SU-DHL-6 (cell line): ENCODE results near the gene DUS3L.
"Not testable (repeated sequence)": the region's sequence is repeated elsewhere in the genome, so short reads cannot be mapped to it uniquely, and the experiment has no call there.

ENCODE experiments used
- H2AFZ ChIP-seq: fragments of 200-600 bp; sonication (generic); 2 replicates; pipeline ENCODE4 v1.6.1; 2014; ENCODE audit warnings: low read depth, mild to moderate bottlenecking, moderate library complexity, mixed read lengths, antibody characterized with exemption, low read length; ENCODE audit not compliant: severe bottlenecking
- H3F3A ChIP-seq: fragments of 200-600 bp; shearing (Covaris generic); 2 replicates; pipeline ENCODE4 v1.6.0; 2016; ENCODE audit warnings: antibody characterized with exemption, mild to moderate bottlenecking; ENCODE audit not compliant: insufficient read depth
- H3K27ac ChIP-seq: fragments of 200-600 bp; sonication (generic); 2 replicates; pipeline ENCODE4 v1.5.1; 2016; ENCODE audit warnings: low read depth, mild to moderate bottlenecking, low read length, moderate library complexity, mixed read lengths
- H3K27me3 ChIP-seq: fragments of 200-600 bp; sonication (generic), shearing (Covaris generic); 2 replicates; pipeline ENCODE4 v1.6.0; 2014; ENCODE audit warnings: mild to moderate bottlenecking, low read length
- H3K36me3 ChIP-seq: fragments of 200-600 bp; sonication (generic); 2 replicates; pipeline ENCODE4 v1.6.1; 2014; ENCODE audit warnings: mild to moderate bottlenecking, low read length, mixed read lengths
- H3K4me2 ChIP-seq: fragments of 300-600, 200-600 bp; shearing (Covaris generic), sonication (generic); 2 replicates; pipeline ENCODE4 v1.6.0; 2014; ENCODE audit warnings: low read length, low read depth, mild to moderate bottlenecking; ENCODE audit not compliant: poor library complexity, severe bottlenecking
- H3K4me3 ChIP-seq: fragments of 200-600 bp; sonication (generic); 2 replicates; pipeline ENCODE4 v1.5.1; 2014; ENCODE audit warnings: antibody characterized with exemption, low read length, mild to moderate bottlenecking, mixed read lengths; ENCODE audit not compliant: insufficient read depth, poor library complexity, severe bottlenecking
- H3K79me2 ChIP-seq: fragments of 200-600 bp; sonication (generic); 2 replicates; pipeline ENCODE4 v1.6.1; 2014; ENCODE audit warnings: mild to moderate bottlenecking, low read length, moderate library complexity; ENCODE audit not compliant: insufficient read depth
- H3K9ac ChIP-seq: fragments of 200-600 bp; sonication (generic); 2 replicates; pipeline ENCODE4 v1.7.0; 2014; ENCODE audit warnings: mild to moderate bottlenecking, low read length
- H3K9me2 ChIP-seq: fragments of 200-600 bp; sonication (generic); replicated peaks from 2 replicates; pipeline ENCODE4 v1.6.1; 2014; ENCODE audit warnings: low read length; ENCODE audit not compliant: insufficient read depth
- H3K9me3 ChIP-seq: fragments of 200-600 bp; sonication (generic); 2 replicates; pipeline ENCODE4 v1.6.1; 2014; ENCODE audit warnings: low read length, mixed read lengths; ENCODE audit not compliant: insufficient read depth
- H4K20me1 ChIP-seq: fragments of 200-600 bp; sonication (generic); 2 replicates; pipeline ENCODE4 v1.6.1; 2014; ENCODE audit warnings: low read depth, mild to moderate bottlenecking, antibody characterized with exemption, low read length, moderate library complexity, mixed read lengths
- CTCF ChIP-seq: fragments of 200-600 bp; sonication (generic); IDR thresholded peaks from one replicate; pipeline ENCODE4 v1.5.1; 2017; ENCODE audit warnings: antibody characterized with exemption, mild to moderate bottlenecking, low read length, moderate library complexity; ENCODE audit not compliant: insufficient read depth, poor library complexity, severe bottlenecking
- EZH2phosphoT487 ChIP-seq: fragments of 200-600 bp; sonication (generic), shearing (Covaris generic); conservative IDR thresholded peaks from 2 replicates; pipeline ENCODE4 v1.6.1; 2018; ENCODE audit warnings: mild to moderate bottlenecking, antibody characterized with exemption, low read length, moderate library complexity, mixed read lengths

Gene DUS3L

GRCh38 chr19:5784581-5785147 is 6.3 kb downstream of the DUS3L start, which contains the start of gene PRR22:
PRR22 (minus strand) TSS chr19:5784746; CDS start chr19:5784660, 86 bp downstream.
- Histone ChIP-seq H3F3A (no peaks in the 10 kb centered on the region), H3K4me3 (no peak within 1 kb of the TSS), H2AFZ (no peak within 1 kb of the TSS), H3K27ac (no peak within 1 kb of the TSS), H3K36me3 (no peaks in the 10 kb centered on the region), H3K9me3 (no peaks in the 10 kb centered on the region), H3K4me2 (no peak within 1 kb of the TSS), H4K20me1 (no peaks in the 10 kb centered on the region), H3K27me3 (no peaks in the 10 kb centered on the region), H3K79me2 (peaks cover 3% of the 10 kb centered on the region; the same call in 1 of the 2 replicates), H3K9me2 (no peaks in the 10 kb centered on the region), H3K9ac (no peak within 1 kb of the TSS)
- no peak for TF ChIP-seq CTCF
- no peak for TF ChIP-seq EZH2phosphoT487

GRCh38 chr19:5782945-5783919 is 7.7 kb downstream of the DUS3L start:
- Histone ChIP-seq H3K36me3 (no peaks in the 10 kb centered on the region), H3F3A (no peaks in the 10 kb centered on the region), H3K4me3 (no peak overlapping the region), H3K9me2 (no peaks in the 10 kb centered on the region), H3K9me3 (no peaks in the 10 kb centered on the region), H2AFZ (no peak overlapping the region), H3K27ac (no peak overlapping the region), H4K20me1 (no peaks in the 10 kb centered on the region), H3K27me3 (no peaks in the 10 kb centered on the region), H3K4me2 (no peak overlapping the region), H3K9ac (no peak overlapping the region), H3K79me2 (no peaks in the 10 kb centered on the region)
- no peak for TF ChIP-seq CTCF
- TF ChIP-seq EZH2phosphoT487 = no peak

- TF ChIP-seq EZH2phosphoT487 = no peak
- Histone ChIP-seq H3K36me3 (no peaks in the 10 kb centered on the region), H3K9me2 (no peaks in the 10 kb centered on the region), H3K9ac (no peak overlapping the region), H3K27ac (no peak overlapping the region), H2AFZ (no peak overlapping the region), H3K27me3 (no peaks in the 10 kb centered on the region), H4K20me1 (no peaks in the 10 kb centered on the region), H3K79me2 (no peaks in the 10 kb centered on the region), H3F3A (no peaks in the 10 kb centered on the region), H3K9me3 (no peaks in the 10 kb centered on the region), H3K4me3 (no peak overlapping the region), H3K4me2 (no peak overlapping the region)
These were observed 8.6 kb downstream of the DUS3L start for GRCh38 chr19:5782322-5782721.

GRCh38 chr19:5780916-5781315 is 10.0 kb downstream of the DUS3L start:
- not testable (repeated sequence) for H3K27me3 ChIP-seq, H3K79me2 ChIP-seq, H3K27ac ChIP-seq, H2AFZ ChIP-seq, H3K9ac ChIP-seq, H4K20me1 ChIP-seq, H3K9me3 ChIP-seq, H3F3A ChIP-seq, H3K9me2 ChIP-seq, H3K4me3 ChIP-seq, H3K4me2 ChIP-seq, H3K36me3 ChIP-seq
